GM10248 (cell line): Measurements from ENCODE around the gene CCDC192.

Experiments used
- CTCF ChIA-PET: fragments of 300-600 bp; sonication (Branson Sonifier 250); formaldehyde crosslinking; extraction: SDS; loops from one replicate; lab custom pipeline; 2021; ENCODE audit warnings: antibody characterized with exemption; lab: Yijun Ruan, JAX
- POLR2A ChIA-PET: fragments of 350-650 bp; sonication (Branson Sonifier 250); formaldehyde crosslinking; extraction: SDS; loops from one replicate; lab custom pipeline; 2020; ENCODE audit warnings: antibody characterized with exemption; lab: Yijun Ruan, JAX
- DNase-seq: peaks from one replicate; pipeline ENCODE4 v3.0.0; 2012; ENCODE audit errors: extremely low spot score
- CTCF ChIP-seq: IDR thresholded peaks from 2 replicates; pipeline ENCODE4 v1.5.1; 2012; ENCODE audit warnings: mild to moderate bottlenecking, low read depth; ENCODE audit errors: extremely low read depth, missing control alignments, control extremely low read depth

CCDC192 gene

GRCh38 chr5:127957701-127958239 lies 254.6 kb downstream of the CCDC192 start:
- ChIA-PET POLR2A (no interaction called here), CTCF (interaction anchor here (0.6 to 1.0 kb wide), 2 partner anchors 11 to 17 kb away, joined by 3 read pairs; no protein-coding TSS in a partner anchor)
- TF ChIP-seq CTCF, result no peak
- no peak for DNase-seq

DNA sequence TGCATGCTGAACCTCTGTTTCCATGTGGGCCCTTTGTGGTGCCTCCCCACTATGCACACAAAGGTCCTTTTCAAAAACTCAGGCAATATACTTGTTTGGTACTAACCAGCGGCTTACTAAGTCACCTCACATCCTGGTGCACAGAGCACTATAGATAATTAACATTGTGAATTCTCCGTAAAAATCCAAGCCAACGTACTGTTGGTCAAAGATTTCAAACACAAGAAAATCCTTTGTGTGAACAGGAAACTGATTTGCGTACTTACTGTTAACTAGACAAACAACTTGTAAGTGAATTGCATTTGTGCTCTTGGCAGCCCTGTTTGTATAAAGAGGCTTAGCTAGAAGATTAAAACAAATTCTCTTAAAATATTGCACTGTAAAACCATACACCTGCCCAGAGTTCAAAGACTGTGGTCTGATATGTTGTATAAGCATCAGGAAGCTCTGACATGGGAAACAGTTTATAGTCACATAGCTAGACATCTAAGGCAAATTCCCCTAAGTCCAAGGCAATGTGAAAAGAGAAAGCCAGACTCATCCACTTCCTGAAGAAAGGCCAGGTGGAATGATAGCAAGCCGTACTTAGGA lies 255.3 kb downstream of the CCDC192 start:
- TF ChIP-seq CTCF, result no peak
- POLR2A ChIA-PET, result no interaction called here
- DNase-seq, result no peak
- CTCF ChIA-PET, result interaction anchor here (1.0 to 1.2 kb wide), 2 partner anchors 16 to 22 kb away, joined by 3 read pairs; no protein-coding TSS in a partner anchor

DNA sequence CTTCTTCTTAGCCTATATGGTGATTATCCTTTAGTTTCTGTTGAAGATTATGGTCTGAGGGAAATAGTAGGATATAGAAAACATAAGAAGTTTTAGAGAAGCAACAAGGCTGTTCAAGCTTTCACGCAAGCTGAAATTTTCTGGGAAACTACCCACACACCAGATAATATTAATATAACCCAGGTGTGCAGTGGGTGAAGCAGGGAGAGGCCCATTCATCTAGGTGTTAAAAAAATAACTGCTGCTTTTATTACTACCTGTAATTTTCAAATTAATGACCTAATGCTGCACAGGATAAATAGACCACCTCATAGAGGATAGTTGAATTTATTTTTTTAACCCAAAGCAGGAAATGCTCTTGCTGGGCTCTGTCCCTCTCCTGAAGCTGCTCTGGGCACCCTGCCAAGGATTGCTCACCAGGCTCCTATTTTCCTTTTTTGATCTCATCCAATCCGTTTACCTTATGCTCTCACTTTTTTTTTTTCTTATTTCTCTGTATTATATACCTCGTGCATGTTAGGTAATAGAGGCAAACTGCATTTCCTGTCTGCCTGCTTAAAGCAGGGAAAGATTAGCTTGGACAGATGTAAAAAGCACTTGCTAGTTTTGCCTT lies 256.1 kb downstream of the CCDC192 start:
- ChIA-PET POLR2A (no interaction called here), CTCF (interaction anchor here (0.8 to 1.6 kb wide), 6 partner anchors 8 to 21 kb away, joined by 3 to 4 read pairs (median 3); no protein-coding TSS in a partner anchor)
- TF ChIP-seq CTCF, result no peak
- DNase-seq, result no peak

- ChIA-PET CTCF (interaction anchor here (0.9 to 1.6 kb wide), 4 partner anchors 9 to 20 kb away, joined by 3 to 4 read pairs (median 3); no protein-coding TSS in a partner anchor), POLR2A (no interaction called here)
- TF ChIP-seq CTCF, result no peak
- no peak for DNase-seq
Measured at GRCh38 chr5:127960270-127960691, 257.1 kb downstream of the CCDC192 start.

GRCh38 chr5:127961006-127961762 lies 258.0 kb downstream of the CCDC192 start:
- no peak for DNase-seq
- no peak for TF ChIP-seq CTCF
- CTCF ChIA-PET, result interaction anchor here (1.5 to 1.6 kb wide), 2 partner anchors 10 to 32 kb away, joined by 3 to 4 read pairs; no protein-coding TSS in a partner anchor
- POLR2A ChIA-PET, result no interaction called here

GRCh38 chr5:127961763-127962145 lies 258.6 kb downstream of the CCDC192 start:
- ChIA-PET CTCF (interaction anchor here (1.4 to 1.6 kb wide), 3 partner anchors 13 to 32 kb away, joined by 3 to 4 read pairs (median 4); no protein-coding TSS in a partner anchor), POLR2A (no interaction called here)
- no peak for DNase-seq
- no peak for TF ChIP-seq CTCF
